HepG2 (cell line): ENCODE measurements around the gene DHRS13. TPM values are rescaled to one million over a fixed set of nuclear protein-coding genes. Genes with fewer than 3 reads are reported as not detected.

Experiments used
- EP300 ChIP-seq, 3 experiments: sonication (generic) in 1 of 3; formaldehyde crosslinking in 1 of 3; IDR thresholded peaks; 2 replicates each; pipeline versions ENCODE4 v1.5.1 to v1.6.1; 2011 to 2020; ENCODE audit warnings: low read depth in 2 of 3, low read length in 2 of 3, borderline replicate concordance in 1 of 3, improper control_type of control experiment in 1 of 3, mild to moderate bottlenecking in 1 of 3, missing genetic modification reagents in 1 of 3, moderate library complexity in 1 of 3
- GATAD2A ChIP-seq: IDR thresholded peaks from 2 replicates; pipeline ENCODE4 v1.6.1; 2016
- HES4 ChIP-seq: sonication (generic); formaldehyde crosslinking; IDR thresholded peaks from 2 replicates; pipeline ENCODE4 v1.9.0; 2021; ENCODE audit warnings: mild to moderate bottlenecking, missing genetic modification reagents, borderline replicate concordance
- NR2C2 ChIP-seq: sonication (generic); formaldehyde crosslinking; IDR thresholded peaks from 2 replicates; pipeline ENCODE4 v1.4.0; 2020; ENCODE audit warnings: missing genetic modification reagents, mild to moderate bottlenecking, moderate library complexity, borderline replicate concordance
- RBFOX2 ChIP-seq: fragments of 200-400 bp; formaldehyde crosslinking; IDR thresholded peaks from 2 replicates; pipeline ENCODE4 v1.6.1; 2017; ENCODE audit warnings: low read depth, mild to moderate bottlenecking, low read length
- SKI ChIP-seq: fragments of 450-650 bp; IDR thresholded peaks from one replicate; pipeline ENCODE4 v1.6.1; 2018; ENCODE audit warnings: mild to moderate bottlenecking; ENCODE audit not compliant: partially characterized antibody
- ZNF329 ChIP-seq: sonication (generic); formaldehyde crosslinking; IDR thresholded peaks from 2 replicates; pipeline ENCODE4 v1.9.0; 2021; ENCODE audit warnings: low read depth, mild to moderate bottlenecking, missing genetic modification reagents
- ZNF780A ChIP-seq: sonication (generic); formaldehyde crosslinking; IDR thresholded peaks from 2 replicates; pipeline ENCODE4 v1.8.0; 2022; ENCODE audit warnings: mild to moderate bottlenecking, missing genetic modification reagents, moderate library complexity
- polyA plus RNA-seq, 8 experiments: library from polyadenylated mRNA; depleted of rRNA in 3 of 8; stranded (reverse) in 7 of 8; unstranded in 1 of 8; fragments of >200 nt; fragmentation: Illumina TruSeq in 4 of 8; extraction: Trizol in 4 of 8; gene quantifications; 2 replicates each; pipeline versions ENCODE4 v1.2.1 to v1.2.3, GENCODE V29; 2011 to 2016; ENCODE audit warnings: low read depth in 4 of 8, missing spikeins in 1 of 8, mixed read lengths in 1 of 8; ENCODE audit not compliant: insufficient read depth in 1 of 8
- total RNA-seq, 5 experiments: library from RNA; depleted of rRNA; stranded (reverse); fragments of >200 nt; fragmentation: Illumina TruSeq; extraction: Trizol; gene quantifications; 2 replicates each; pipeline ENCODE4 v1.2.3, GENCODE V29; 2016; ENCODE audit warnings: low read depth in 1 of 5
- TF ChIP-seq, protein P1 (sequence below), 2 experiments: IDR thresholded peaks; 2 replicates each; pipeline ENCODE4 v1.6.1; 2011 to 2012; ENCODE audit warnings: low read length in 2 of 2, borderline replicate concordance in 1 of 2, low read depth in 1 of 2, mild to moderate bottlenecking in 1 of 2, moderate library complexity in 1 of 2
- TF ChIP-seq, protein P2 (sequence below): sonication (generic); formaldehyde crosslinking; IDR thresholded peaks from 2 replicates; pipeline ENCODE4 v1.4.0; 2020; ENCODE audit warnings: missing genetic modification reagents
- TF ChIP-seq, protein P3 (sequence below): sonication (generic); formaldehyde crosslinking; IDR thresholded peaks from 2 replicates; pipeline ENCODE4 v1.4.0; 2020; ENCODE audit warnings: missing genetic modification reagents

The DHRS13 gene
- total and polyA plus RNA-seq, 2 of the 13 experiments (the other 11 are each of a cell fraction or from before 2014, with no cell fraction given) = 11.8 to 12.6 TPM

DNA sequence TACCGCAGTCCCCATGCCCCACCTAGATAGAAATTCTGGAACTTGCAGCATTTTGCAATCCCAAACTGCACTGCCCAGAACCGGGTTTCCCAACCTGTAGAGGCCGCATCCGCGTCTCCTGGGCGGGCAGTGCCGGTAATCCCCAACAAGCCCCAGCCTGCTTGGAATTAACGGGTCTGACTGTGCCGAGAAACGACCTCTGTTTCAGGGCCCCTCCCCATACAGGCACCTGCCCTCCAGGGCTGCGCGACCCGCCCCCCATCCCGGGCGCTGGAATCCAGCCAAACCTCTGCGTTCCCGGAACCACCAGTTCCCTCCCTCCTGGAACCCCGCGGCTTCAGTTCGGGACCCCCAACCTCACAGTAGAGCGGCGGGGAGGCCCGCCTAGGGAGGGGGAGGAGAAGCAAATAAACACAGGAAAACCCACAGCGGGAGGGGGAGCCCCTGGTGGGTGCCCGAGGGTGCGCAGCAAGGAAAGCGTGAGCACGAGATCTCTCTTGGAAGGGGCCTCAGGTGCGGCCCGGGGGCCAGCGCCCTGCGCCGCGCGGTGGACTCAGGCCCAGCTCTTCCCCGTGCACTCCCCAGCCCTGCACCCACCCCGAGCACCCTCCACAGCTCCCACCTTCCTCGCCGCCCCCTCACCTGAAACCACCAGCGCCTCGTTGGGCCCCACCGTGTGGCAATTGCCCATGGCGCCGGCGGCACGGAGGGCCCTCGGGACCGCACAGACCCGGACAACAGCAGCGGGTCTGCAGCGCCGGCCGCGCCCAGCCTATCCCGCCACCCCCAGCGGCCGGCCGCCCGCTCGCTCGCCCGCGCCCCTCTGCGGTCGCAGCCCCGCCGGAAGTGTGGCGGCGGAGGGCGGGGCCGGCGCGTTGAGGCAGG lies 5.8 kb downstream of the DHRS13 start, which contains the start of gene FLOT2 (continued):
- TF ChIP-seq, protein P1, sequence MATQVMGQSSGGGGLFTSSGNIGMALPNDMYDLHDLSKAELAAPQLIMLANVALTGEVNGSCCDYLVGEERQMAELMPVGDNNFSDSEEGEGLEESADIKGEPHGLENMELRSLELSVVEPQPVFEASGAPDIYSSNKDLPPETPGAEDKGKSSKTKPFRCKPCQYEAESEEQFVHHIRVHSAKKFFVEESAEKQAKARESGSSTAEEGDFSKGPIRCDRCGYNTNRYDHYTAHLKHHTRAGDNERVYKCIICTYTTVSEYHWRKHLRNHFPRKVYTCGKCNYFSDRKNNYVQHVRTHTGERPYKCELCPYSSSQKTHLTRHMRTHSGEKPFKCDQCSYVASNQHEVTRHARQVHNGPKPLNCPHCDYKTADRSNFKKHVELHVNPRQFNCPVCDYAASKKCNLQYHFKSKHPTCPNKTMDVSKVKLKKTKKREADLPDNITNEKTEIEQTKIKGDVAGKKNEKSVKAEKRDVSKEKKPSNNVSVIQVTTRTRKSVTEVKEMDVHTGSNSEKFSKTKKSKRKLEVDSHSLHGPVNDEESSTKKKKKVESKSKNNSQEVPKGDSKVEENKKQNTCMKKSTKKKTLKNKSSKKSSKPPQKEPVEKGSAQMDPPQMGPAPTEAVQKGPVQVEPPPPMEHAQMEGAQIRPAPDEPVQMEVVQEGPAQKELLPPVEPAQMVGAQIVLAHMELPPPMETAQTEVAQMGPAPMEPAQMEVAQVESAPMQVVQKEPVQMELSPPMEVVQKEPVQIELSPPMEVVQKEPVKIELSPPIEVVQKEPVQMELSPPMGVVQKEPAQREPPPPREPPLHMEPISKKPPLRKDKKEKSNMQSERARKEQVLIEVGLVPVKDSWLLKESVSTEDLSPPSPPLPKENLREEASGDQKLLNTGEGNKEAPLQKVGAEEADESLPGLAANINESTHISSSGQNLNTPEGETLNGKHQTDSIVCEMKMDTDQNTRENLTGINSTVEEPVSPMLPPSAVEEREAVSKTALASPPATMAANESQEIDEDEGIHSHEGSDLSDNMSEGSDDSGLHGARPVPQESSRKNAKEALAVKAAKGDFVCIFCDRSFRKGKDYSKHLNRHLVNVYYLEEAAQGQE (IDR thresholded peaks at IDR 0.05; ENCODE audit: borderline replicate concordance in 1 of 2, low read depth in 1 of 2, low read length in 2 of 2) = peak in 1 of 2 experiments; percentile 13; a peak in 1 of 4 replicates
- TF ChIP-seq ZNF780A (CRISPR knock-in tag) (peak; percentile 73; the same call in 1 of the 2 replicates), HES4 (peak; percentile 82), GATAD2A (CRISPR knock-in tag) (peak; percentile 30; the same call in 1 of the 2 replicates), RBFOX2 (peak; percentile 95), ZNF329 (0 out of 2 replicates have a peak, but pooled peaks have one; percentile 4), EP300 (IDR thresholded peaks at IDR 0.05; ENCODE audit: low read depth in 2 of 2, low read length in 2 of 2) (0 out of 4 replicates have a peak, but pooled peaks of 1 of the 2 experiments have one; percentile 11), EP300 (CRISPR knock-in tag; IDR thresholded peaks at IDR 0.05; ENCODE audit: borderline replicate concordance) (no peak), NR2C2 (CRISPR knock-in tag) (peak; percentile 15; the same call in 1 of the 2 replicates), SKI (peak; percentile 53)
- TF ChIP-seq, protein P2, sequence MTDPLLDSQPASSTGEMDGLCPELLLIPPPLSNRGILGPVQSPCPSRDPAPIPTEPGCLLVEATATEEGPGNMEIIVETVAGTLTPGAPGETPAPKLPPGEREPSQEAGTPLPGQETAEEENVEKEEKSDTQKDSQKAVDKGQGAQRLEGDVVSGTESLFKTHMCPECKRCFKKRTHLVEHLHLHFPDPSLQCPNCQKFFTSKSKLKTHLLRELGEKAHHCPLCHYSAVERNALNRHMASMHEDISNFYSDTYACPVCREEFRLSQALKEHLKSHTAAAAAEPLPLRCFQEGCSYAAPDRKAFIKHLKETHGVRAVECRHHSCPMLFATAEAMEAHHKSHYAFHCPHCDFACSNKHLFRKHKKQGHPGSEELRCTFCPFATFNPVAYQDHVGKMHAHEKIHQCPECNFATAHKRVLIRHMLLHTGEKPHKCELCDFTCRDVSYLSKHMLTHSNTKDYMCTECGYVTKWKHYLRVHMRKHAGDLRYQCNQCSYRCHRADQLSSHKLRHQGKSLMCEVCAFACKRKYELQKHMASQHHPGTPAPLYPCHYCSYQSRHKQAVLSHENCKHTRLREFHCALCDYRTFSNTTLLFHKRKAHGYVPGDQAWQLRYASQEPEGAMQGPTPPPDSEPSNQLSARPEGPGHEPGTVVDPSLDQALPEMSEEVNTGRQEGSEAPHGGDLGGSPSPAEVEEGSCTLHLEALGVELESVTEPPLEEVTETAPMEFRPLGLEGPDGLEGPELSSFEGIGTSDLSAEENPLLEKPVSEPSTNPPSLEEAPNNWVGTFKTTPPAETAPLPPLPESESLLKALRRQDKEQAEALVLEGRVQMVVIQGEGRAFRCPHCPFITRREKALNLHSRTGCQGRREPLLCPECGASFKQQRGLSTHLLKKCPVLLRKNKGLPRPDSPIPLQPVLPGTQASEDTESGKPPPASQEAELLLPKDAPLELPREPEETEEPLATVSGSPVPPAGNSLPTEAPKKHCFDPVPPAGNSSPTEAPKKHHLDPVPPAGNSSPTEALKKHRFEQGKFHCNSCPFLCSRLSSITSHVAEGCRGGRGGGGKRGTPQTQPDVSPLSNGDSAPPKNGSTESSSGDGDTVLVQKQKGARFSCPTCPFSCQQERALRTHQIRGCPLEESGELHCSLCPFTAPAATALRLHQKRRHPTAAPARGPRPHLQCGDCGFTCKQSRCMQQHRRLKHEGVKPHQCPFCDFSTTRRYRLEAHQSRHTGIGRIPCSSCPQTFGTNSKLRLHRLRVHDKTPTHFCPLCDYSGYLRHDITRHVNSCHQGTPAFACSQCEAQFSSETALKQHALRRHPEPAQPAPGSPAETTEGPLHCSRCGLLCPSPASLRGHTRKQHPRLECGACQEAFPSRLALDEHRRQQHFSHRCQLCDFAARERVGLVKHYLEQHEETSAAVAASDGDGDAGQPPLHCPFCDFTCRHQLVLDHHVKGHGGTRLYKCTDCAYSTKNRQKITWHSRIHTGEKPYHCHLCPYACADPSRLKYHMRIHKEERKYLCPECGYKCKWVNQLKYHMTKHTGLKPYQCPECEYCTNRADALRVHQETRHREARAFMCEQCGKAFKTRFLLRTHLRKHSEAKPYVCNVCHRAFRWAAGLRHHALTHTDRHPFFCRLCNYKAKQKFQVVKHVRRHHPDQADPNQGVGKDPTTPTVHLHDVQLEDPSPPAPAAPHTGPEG (CRISPR knock-in tag) = peak; percentile 72; the same call in 1 of the 2 replicates
- TF ChIP-seq, protein P3, sequence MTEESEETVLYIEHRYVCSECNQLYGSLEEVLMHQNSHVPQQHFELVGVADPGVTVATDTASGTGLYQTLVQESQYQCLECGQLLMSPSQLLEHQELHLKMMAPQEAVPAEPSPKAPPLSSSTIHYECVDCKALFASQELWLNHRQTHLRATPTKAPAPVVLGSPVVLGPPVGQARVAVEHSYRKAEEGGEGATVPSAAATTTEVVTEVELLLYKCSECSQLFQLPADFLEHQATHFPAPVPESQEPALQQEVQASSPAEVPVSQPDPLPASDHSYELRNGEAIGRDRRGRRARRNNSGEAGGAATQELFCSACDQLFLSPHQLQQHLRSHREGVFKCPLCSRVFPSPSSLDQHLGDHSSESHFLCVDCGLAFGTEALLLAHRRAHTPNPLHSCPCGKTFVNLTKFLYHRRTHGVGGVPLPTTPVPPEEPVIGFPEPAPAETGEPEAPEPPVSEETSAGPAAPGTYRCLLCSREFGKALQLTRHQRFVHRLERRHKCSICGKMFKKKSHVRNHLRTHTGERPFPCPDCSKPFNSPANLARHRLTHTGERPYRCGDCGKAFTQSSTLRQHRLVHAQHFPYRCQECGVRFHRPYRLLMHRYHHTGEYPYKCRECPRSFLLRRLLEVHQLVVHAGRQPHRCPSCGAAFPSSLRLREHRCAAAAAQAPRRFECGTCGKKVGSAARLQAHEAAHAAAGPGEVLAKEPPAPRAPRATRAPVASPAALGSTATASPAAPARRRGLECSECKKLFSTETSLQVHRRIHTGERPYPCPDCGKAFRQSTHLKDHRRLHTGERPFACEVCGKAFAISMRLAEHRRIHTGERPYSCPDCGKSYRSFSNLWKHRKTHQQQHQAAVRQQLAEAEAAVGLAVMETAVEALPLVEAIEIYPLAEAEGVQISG = peak; percentile 79; the same call in 1 of the 2 replicates
